ENCODE data around the gene CPTP.

CPTP gene

GRCh38 chr1:1332774-1333480 lies 8.3 kb downstream of the CPTP start:
- no peak for TF ChIP-seq CTCF (conservative IDR thresholded peaks at IDR 0.05; ENCODE audit: low read depth, low read length)
- no peak for DNase-seq (ENCODE audit: low read depth)
- H3K4me3 ChIP-seq (ENCODE audit: low read depth, low read length): no peak overlapping the region

- no peak overlapping the region for H3K4me3 ChIP-seq (ENCODE audit: low read depth, low read length)
- DNase-seq (ENCODE audit: low read depth): no peak
- no peak for TF ChIP-seq CTCF (conservative IDR thresholded peaks at IDR 0.05; ENCODE audit: low read depth, low read length)
These were observed 9.1 kb downstream of the CPTP start for GRCh38 chr1:1333551-1334241.

GRCh38 chr1:1334835-1335234 lies 10.2 kb downstream of the CPTP start:
- no peak for DNase-seq (ENCODE audit: low read depth)
- no peak overlapping the region for H3K4me3 ChIP-seq (ENCODE audit: low read depth, low read length)
- TF ChIP-seq CTCF (conservative IDR thresholded peaks at IDR 0.05; ENCODE audit: low read depth, low read length): no peak

GRCh38 chr1:1335283-1335682 lies 10.7 kb downstream of the CPTP start:
- no peak for DNase-seq (ENCODE audit: low read depth)
- H3K4me3 ChIP-seq (ENCODE audit: low read depth, low read length): no peak overlapping the region
- TF ChIP-seq CTCF (conservative IDR thresholded peaks at IDR 0.05; ENCODE audit: low read depth, low read length): no peak

GRCh38 chr1:1335792-1336248 lies 11.2 kb downstream of the CPTP start:
- no peak for DNase-seq (ENCODE audit: low read depth)
- TF ChIP-seq CTCF (conservative IDR thresholded peaks at IDR 0.05; ENCODE audit: low read depth, low read length): no peak
- H3K4me3 ChIP-seq (ENCODE audit: low read depth, low read length): no peak overlapping the region

- no peak for DNase-seq (ENCODE audit: low read depth)
- TF ChIP-seq CTCF (conservative IDR thresholded peaks at IDR 0.05; ENCODE audit: low read depth, low read length): no peak
- no peak overlapping the region for H3K4me3 ChIP-seq (ENCODE audit: low read depth, low read length)
These were observed 11.8 kb downstream of the CPTP start for GRCh38 chr1:1336446-1336845.

Measured in choroid plexus epithelial cell (primary cell).